ENCODE data around the gene GAST. TPM values are rescaled to one million over a fixed set of nuclear protein-coding genes. Genes with fewer than 3 reads are reported as not detected.
"Not testable (repeated sequence)": the region's sequence is repeated elsewhere in the genome, so short reads cannot be mapped to it uniquely, and the experiment has no call there.

The GAST gene
- total RNA-seq: not detected

GRCh38 chr17:41711669-41712400 is at the start of gene GAST:
TSS of gene GAST (plus strand) at chr17:41712331. CDS start at chr17:41715437, 3,106 bp downstream.
- Mint-ChIP-seq H3K36me3 (ENCODE audit: insufficient read depth in 2 of 2) (no peaks in the 10 kb centered on the region), H3K27ac (no peak within 1 kb of the TSS), H3K4me1 (ENCODE audit: low read depth) (peaks cover 7% of the 10 kb centered on the region), H3K9me3 (no peaks in the 10 kb centered on the region), H3K4me3 (no peak within 1 kb of the TSS), H3K27me3 (ENCODE audit: low read depth) (peaks cover 7% of the 10 kb centered on the region)
- ATAC-seq (replicated peaks in 1 of 2) (no peak), DNase-seq (no peak)

GRCh38 chr17:41663451-41664171 is 48.5 kb upstream of the GAST start:
- Mint-ChIP-seq H3K4me1 (ENCODE audit: low read depth) (peaks cover 31% of the 10 kb centered on the region), H3K36me3 (ENCODE audit: insufficient read depth in 2 of 2) (no peaks in the 10 kb centered on the region), H3K9me3 (no peaks in the 10 kb centered on the region), H3K4me3 (no peak overlapping the region), H3K27me3 (ENCODE audit: low read depth) (no peaks in the 10 kb centered on the region), H3K27ac (no peak overlapping the region)
- ATAC-seq (replicated peaks in 1 of 2) (no peak), DNase-seq (no peak)

- no peaks in the 10 kb centered on the region for H3K27me3 Mint-ChIP-seq (ENCODE audit: low read depth)
- H3K4me3 Mint-ChIP-seq: no peak overlapping the region
- ATAC-seq (replicated peaks in 1 of 2): no peak
- no peaks in the 10 kb centered on the region for H3K9me3 Mint-ChIP-seq
- peaks cover 32% of the 10 kb centered on the region for H3K4me1 Mint-ChIP-seq (ENCODE audit: low read depth)
- DNase-seq: no peak
- no peak overlapping the region for H3K27ac Mint-ChIP-seq
- H3K36me3 Mint-ChIP-seq (ENCODE audit: insufficient read depth in 2 of 2): no peaks in the 10 kb centered on the region
Measured at GRCh38 chr17:41664172-41664457, 48.0 kb upstream of the GAST start.

- Mint-ChIP-seq H3K27ac (no peak overlapping the region), H3K9me3 (no peaks in the 10 kb centered on the region), H3K4me1 (ENCODE audit: low read depth) (peaks cover 39% of the 10 kb centered on the region), H3K4me3 (peak overlapping the region; percentile 81 to 93), H3K36me3 (ENCODE audit: insufficient read depth in 2 of 2) (no peaks in the 10 kb centered on the region), H3K27me3 (ENCODE audit: low read depth) (no peaks in the 10 kb centered on the region)
- DNase-seq (no peak), ATAC-seq (replicated peaks in 1 of 2) (no peak)
Measured at GRCh38 chr17:41664587-41665565, 47.3 kb upstream of the GAST start.

GRCh38 chr17:41665566-41666236 is 46.4 kb upstream of the GAST start:
- Mint-ChIP-seq H3K9me3 (no peaks in the 10 kb centered on the region), H3K36me3 (ENCODE audit: insufficient read depth in 2 of 2) (no peaks in the 10 kb centered on the region), H3K4me1 (ENCODE audit: low read depth) (peaks cover 44% of the 10 kb centered on the region), H3K27me3 (ENCODE audit: low read depth) (no peaks in the 10 kb centered on the region), H3K27ac (peak overlapping the region; percentile 90), H3K4me3 (peak overlapping the region; percentile 81 to 93)
- DNase-seq (peak; percentile 92 to 96), ATAC-seq (replicated peaks in 1 of 2) (peak; percentile 84)

- ATAC-seq (replicated peaks in 1 of 2) (peak; percentile 31 to 48), DNase-seq (peak; percentile 50 to 54)
- Mint-ChIP-seq H3K27ac (peak overlapping the region; percentile 90), H3K27me3 (ENCODE audit: low read depth) (no peaks in the 10 kb centered on the region), H3K9me3 (no peaks in the 10 kb centered on the region), H3K4me1 (ENCODE audit: low read depth) (peaks cover 44% of the 10 kb centered on the region), H3K4me3 (peak overlapping the region; percentile 81 to 93), H3K36me3 (ENCODE audit: insufficient read depth in 2 of 2) (no peaks in the 10 kb centered on the region)
Measured at GRCh38 chr17:41666237-41666641, 45.9 kb upstream of the GAST start.

GRCh38 chr17:41666708-41667279 is 45.3 kb upstream of the GAST start:
- no peaks in the 10 kb centered on the region for H3K36me3 Mint-ChIP-seq (ENCODE audit: insufficient read depth in 2 of 2)
- peak; percentile 89 to 92 for DNase-seq
- H3K27ac Mint-ChIP-seq: peak overlapping the region; percentile 20
- peak; percentile 58 to 66 for ATAC-seq (replicated peaks in 1 of 2)
- H3K4me1 Mint-ChIP-seq (ENCODE audit: low read depth): peaks cover 45% of the 10 kb centered on the region
- H3K9me3 Mint-ChIP-seq: no peaks in the 10 kb centered on the region
- H3K4me3 Mint-ChIP-seq: peak overlapping the region; percentile 81 to 93
- no peaks in the 10 kb centered on the region for H3K27me3 Mint-ChIP-seq (ENCODE audit: low read depth)

- Mint-ChIP-seq H3K36me3 (ENCODE audit: insufficient read depth in 2 of 2) (no peaks in the 10 kb centered on the region), H3K4me1 (ENCODE audit: low read depth) (peaks cover 51% of the 10 kb centered on the region), H3K27ac (peak overlapping the region; percentile 20), H3K9me3 (no peaks in the 10 kb centered on the region), H3K27me3 (ENCODE audit: low read depth) (no peaks in the 10 kb centered on the region), H3K4me3 (peak overlapping the region; percentile 81 to 93)
- DNase-seq (no peak), ATAC-seq (replicated peaks in 1 of 2) (no peak)
Measured at GRCh38 chr17:41667280-41668041, 44.7 kb upstream of the GAST start.

GRCh38 chr17:41672153-41672552 is 40.0 kb upstream of the GAST start:
- no peaks in the 10 kb centered on the region for H3K27me3 Mint-ChIP-seq (ENCODE audit: low read depth)

GRCh38 chr17:41675157-41676057 is 36.7 kb upstream of the GAST start:
- ATAC-seq (replicated peaks in 1 of 2); H3K36me3 Mint-ChIP-seq (ENCODE audit: insufficient read depth in 2 of 2); DNase-seq; H3K27ac Mint-ChIP-seq; H3K4me3 Mint-ChIP-seq; H3K9me3 Mint-ChIP-seq; H3K27me3 Mint-ChIP-seq (ENCODE audit: low read depth): not testable (repeated sequence)
- peaks cover 64% of the 10 kb centered on the region for H3K4me1 Mint-ChIP-seq (ENCODE audit: low read depth)

More at GRCh38 chr17:41672153-41672552, 40.0 kb upstream of the GAST start:
- Mint-ChIP-seq H3K27ac (peak overlapping the region; percentile 73), H3K4me3 (peak overlapping the region; percentile 34 to 45), H3K36me3 (ENCODE audit: insufficient read depth in 2 of 2) (no peaks in the 10 kb centered on the region), H3K4me1 (ENCODE audit: low read depth) (peaks cover 52% of the 10 kb centered on the region), H3K9me3 (peaks cover 0 to 2% of the 10 kb centered on the region in 2 donors)
- ATAC-seq (replicated peaks in 1 of 2) (peak; percentile 62 to 64), DNase-seq (no peak)

GRCh38 chr17:41676058-41676419 is 36.1 kb upstream of the GAST start:
- ATAC-seq (replicated peaks in 1 of 2) (no peak), DNase-seq (no peak)
- peaks cover 67% of the 10 kb centered on the region for H3K4me1 Mint-ChIP-seq (ENCODE audit: low read depth)
- H3K36me3 Mint-ChIP-seq (ENCODE audit: insufficient read depth in 2 of 2): peaks cover 5 to 6% of the 10 kb centered on the region in 2 donors
- H3K4me3 Mint-ChIP-seq: peak overlapping the region; percentile 16 to 71
- H3K9me3 Mint-ChIP-seq: peaks cover 3 to 4% of the 10 kb centered on the region in 2 donors
- no peaks in the 10 kb centered on the region for H3K27me3 Mint-ChIP-seq (ENCODE audit: low read depth)
- H3K27ac Mint-ChIP-seq: no peak overlapping the region
